ENCODE results near the gene CBR3. TPM values are rescaled to one million over a fixed set of nuclear protein-coding genes. Genes with fewer than 3 reads are reported as not detected.

The CBR3 gene
- total RNA-seq, 2 experiments from 2014 or later: 14.6 to 14.9 TPM

DNA sequence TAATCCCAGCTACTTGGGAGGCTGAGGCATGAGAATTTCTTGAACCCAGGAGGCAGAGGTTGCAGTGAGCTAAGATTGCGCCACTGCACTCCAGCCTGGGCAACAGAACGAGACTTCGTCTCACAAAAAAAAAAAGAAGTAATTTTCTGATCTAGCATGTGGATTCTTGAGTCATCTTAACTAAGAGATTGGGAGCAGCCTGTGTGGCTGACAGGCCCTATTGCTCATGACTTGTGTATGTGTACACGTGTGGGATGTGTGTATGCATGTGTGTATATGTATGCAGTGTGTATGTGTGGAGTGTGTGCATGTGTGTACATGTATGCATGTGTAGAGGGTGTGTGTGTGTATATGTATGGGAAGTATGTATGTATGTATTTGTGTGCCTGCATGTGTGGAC, 51.2 kb downstream of the CBR3 start:
- Mint-ChIP-seq H3K4me3 (no peak overlapping the region), H3K27me3 (no peaks in the 10 kb centered on the region), H3K36me3 (peaks cover 4% of the 10 kb centered on the region), H3K4me1 (peaks cover 9% of the 10 kb centered on the region), H3K27ac (no peak overlapping the region), H3K9me3 (no peaks in the 10 kb centered on the region)
- DNase-seq (no peak), ATAC-seq (ENCODE audit: low read depth) (no peak)
- POLR2A ChIA-PET: no interaction called here

GRCh38 chr21:36186506-36187399, 51.9 kb downstream of the CBR3 start:
- POLR2A ChIA-PET: no interaction called here
- H3K27ac Mint-ChIP-seq: no peak overlapping the region
- no peaks in the 10 kb centered on the region for H3K9me3 Mint-ChIP-seq
- peaks cover 9% of the 10 kb centered on the region for H3K4me1 Mint-ChIP-seq
- ATAC-seq (ENCODE audit: low read depth) (no peak), DNase-seq (no peak)
- peaks cover 4% of the 10 kb centered on the region for H3K36me3 Mint-ChIP-seq
- H3K27me3 Mint-ChIP-seq: no peaks in the 10 kb centered on the region
- no peak overlapping the region for H3K4me3 Mint-ChIP-seq

DNA sequence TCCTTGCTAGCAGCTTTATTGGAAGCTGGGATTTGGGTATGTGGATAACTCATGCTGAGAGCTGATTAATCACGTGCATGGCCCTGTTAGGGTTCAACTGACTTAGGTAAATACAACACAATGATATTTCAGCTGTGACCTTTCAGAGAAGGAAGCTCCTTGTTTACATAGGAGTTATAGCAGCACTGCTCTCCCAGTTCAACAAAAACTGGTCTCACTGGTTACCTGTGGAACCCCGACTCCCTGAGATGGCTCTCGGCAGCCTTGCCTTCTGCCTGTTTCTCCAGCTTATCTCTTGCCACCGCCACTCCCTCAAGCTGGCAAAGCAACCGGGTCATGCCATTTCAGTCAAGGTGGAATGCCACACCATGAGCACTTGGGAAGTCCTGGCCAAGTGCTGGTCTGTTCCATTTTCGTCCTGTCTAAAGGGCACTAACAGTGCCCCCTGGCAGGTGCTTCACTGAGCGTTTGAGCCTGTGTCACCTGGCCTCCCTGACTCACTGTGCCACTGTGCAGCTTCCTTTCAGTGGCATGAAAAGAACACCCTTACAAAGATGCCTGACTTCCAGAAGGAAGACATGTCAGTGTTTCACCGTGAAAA, 53.3 kb downstream of the CBR3 start:
- Mint-ChIP-seq H3K4me3 (no peak overlapping the region), H3K4me1 (peaks cover 9% of the 10 kb centered on the region), H3K36me3 (peaks cover 4% of the 10 kb centered on the region), H3K9me3 (no peaks in the 10 kb centered on the region), H3K27me3 (no peaks in the 10 kb centered on the region), H3K27ac (no peak overlapping the region)
- ATAC-seq (ENCODE audit: low read depth) (no peak), DNase-seq (no peak)
- POLR2A ChIA-PET: no interaction called here

- no peak overlapping the region for H3K27ac Mint-ChIP-seq
- no peaks in the 10 kb centered on the region for H3K9me3 Mint-ChIP-seq
- no peaks in the 10 kb centered on the region for H3K27me3 Mint-ChIP-seq
- peaks cover 9% of the 10 kb centered on the region for H3K4me1 Mint-ChIP-seq
- POLR2A ChIA-PET: no interaction called here
- no peak overlapping the region for H3K4me3 Mint-ChIP-seq
- no peak for ATAC-seq (ENCODE audit: low read depth)
- DNase-seq: no peak
- peaks cover 4% of the 10 kb centered on the region for H3K36me3 Mint-ChIP-seq
Measured at GRCh38 chr21:36188937-36189336, 54.1 kb downstream of the CBR3 start.

DNA sequence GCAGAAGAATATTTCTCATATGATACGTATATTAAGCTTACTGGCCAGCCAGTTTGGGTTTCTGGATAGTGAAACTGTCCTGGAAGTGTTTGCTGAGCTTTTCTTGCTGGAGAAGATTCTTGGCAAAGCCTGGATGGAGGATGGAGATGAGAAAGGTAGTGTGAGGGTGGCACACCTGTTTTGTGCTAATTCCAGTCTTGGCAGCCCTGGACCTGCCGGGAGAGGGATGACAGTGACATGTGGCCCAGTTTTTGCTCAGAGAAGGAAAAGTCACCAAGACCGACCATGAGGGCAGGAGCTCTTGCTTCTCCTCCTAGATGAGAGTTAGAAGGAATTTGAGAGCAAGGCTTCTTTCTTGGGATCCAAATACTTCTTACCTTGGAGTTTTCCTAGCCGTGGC, 55.9 kb downstream of the CBR3 start:
- no peak overlapping the region for H3K4me3 Mint-ChIP-seq
- no peak overlapping the region for H3K27ac Mint-ChIP-seq
- POLR2A ChIA-PET: interaction anchor here (0.6 kb wide), 1 partner anchor 40 kb away, joined by 11 read pairs; no protein-coding TSS in a partner anchor
- peaks cover 4% of the 10 kb centered on the region for H3K4me1 Mint-ChIP-seq
- peaks cover 4% of the 10 kb centered on the region for H3K36me3 Mint-ChIP-seq
- H3K27me3 Mint-ChIP-seq: no peaks in the 10 kb centered on the region
- H3K9me3 Mint-ChIP-seq: no peaks in the 10 kb centered on the region
- ATAC-seq (ENCODE audit: low read depth) (no peak), DNase-seq (no peak)

- POLR2A ChIA-PET: no interaction called here
- Mint-ChIP-seq H3K4me3 (no peak overlapping the region), H3K27ac (no peak overlapping the region), H3K4me1 (peaks cover 1% of the 10 kb centered on the region), H3K9me3 (no peaks in the 10 kb centered on the region), H3K36me3 (peaks cover 1% of the 10 kb centered on the region), H3K27me3 (no peaks in the 10 kb centered on the region)
- no peak for ATAC-seq (ENCODE audit: low read depth)
- no peak for DNase-seq
Measured at GRCh38 chr21:36193200-36193599, 58.3 kb downstream of the CBR3 start.

DNA sequence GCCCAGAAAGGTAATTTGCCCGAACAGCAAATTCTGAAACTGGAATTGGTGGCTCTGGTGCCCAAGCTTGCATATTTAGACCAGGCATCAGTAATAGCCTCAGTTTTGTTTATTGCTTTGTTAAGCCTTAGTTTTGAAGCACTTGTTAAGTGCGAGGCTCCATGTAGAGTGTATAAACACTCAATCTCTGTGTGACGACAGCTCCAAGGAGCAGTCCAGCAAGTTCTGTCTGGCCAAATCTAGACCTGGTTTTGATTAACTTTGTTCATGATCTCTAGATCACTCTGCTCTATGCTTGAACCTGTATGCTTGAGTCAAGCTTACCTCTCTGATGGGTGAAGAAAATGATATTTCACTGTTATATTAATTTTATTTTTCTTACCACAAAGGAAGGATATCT, 59.1 kb downstream of the CBR3 start:
- ATAC-seq (ENCODE audit: low read depth) (no peak), DNase-seq (no peak)
- Mint-ChIP-seq H3K4me1 (no peaks in the 10 kb centered on the region), H3K9me3 (no peaks in the 10 kb centered on the region), H3K36me3 (peaks cover 2% of the 10 kb centered on the region), H3K27ac (no peak overlapping the region), H3K27me3 (no peaks in the 10 kb centered on the region), H3K4me3 (no peak overlapping the region)
- POLR2A ChIA-PET: no interaction called here

GRCh38 chr21:36195613-36196012, 60.7 kb downstream of the CBR3 start:
- Mint-ChIP-seq H3K36me3 (peaks cover 7% of the 10 kb centered on the region), H3K27me3 (no peaks in the 10 kb centered on the region), H3K9me3 (no peaks in the 10 kb centered on the region), H3K4me1 (no peaks in the 10 kb centered on the region), H3K27ac (no peak overlapping the region), H3K4me3 (no peak overlapping the region)
- POLR2A ChIA-PET: no interaction called here
- no peak for DNase-seq
- ATAC-seq (ENCODE audit: low read depth): no peak

Other genes with a start within 250 kb of the CBR3 start
- gene SETD4, start 74.6 kb upstream of the CBR3 start, total RNA-seq: 10 to 100 TPM; 20.5 to 29.7 TPM
- 10 to 100 TPM; 40.7 to 43.8 TPM for gene CBR1, start 65.1 kb upstream of the CBR3 start, total RNA-seq
- 10 to 100 TPM; 24.1 to 27.1 TPM for gene DOP1B, start 21.7 kb downstream of the CBR3 start, total RNA-seq
- 10 to 100 TPM; 46.7 to 53.7 TPM for gene MORC3, start 185.1 kb downstream of the CBR3 start, total RNA-seq